ENCODE results near the gene SYCE3.
A peak's percentile ranks its signal among the peaks of the same experiment; 100 is the strongest.

The SYCE3 gene

GRCh38 chr22:50525858-50526107 is 36.9 kb downstream of the SYCE3 start:
- Mint-ChIP-seq H3K36me3 (ENCODE audit: low read depth) (peaks cover 12% of the 10 kb centered on the region), H3K27ac (no peak overlapping the region), H3K27me3 (ENCODE audit: low read depth, poor library complexity) (peaks cover 33% of the 10 kb centered on the region), H3K4me1 (peaks cover 23% of the 10 kb centered on the region), H3K4me3 (peak overlapping the region; percentile 92), H3K9me3 (no peaks in the 10 kb centered on the region)
- no peak for TF ChIP-seq CTCF (IDR thresholded peaks at IDR 0.05)
- no peak for DNase-seq

- Mint-ChIP-seq H3K4me3 (peak within 1 kb of the TSS; percentile 92), H3K4me1 (peaks cover 23% of the 10 kb centered on the region), H3K36me3 (ENCODE audit: low read depth) (peaks cover 12% of the 10 kb centered on the region), H3K27ac (peak within 1 kb of the TSS; percentile 90), H3K27me3 (ENCODE audit: low read depth, poor library complexity) (peaks cover 28% of the 10 kb centered on the region), H3K9me3 (no peaks in the 10 kb centered on the region)
- TF ChIP-seq CTCF (IDR thresholded peaks at IDR 0.05), result peak; percentile 34
- peak; percentile 98 for DNase-seq
Observed at GRCh38 chr22:50525104-50525857, 37.4 kb downstream of the SYCE3 start, which contains the start of gene SCO2. Gene SCO2 (minus strand): TSS chr22:50525598. CDS start chr22:50524411, 1,187 bp downstream.

- Mint-ChIP-seq H3K27ac (peak overlapping the region; percentile 90), H3K36me3 (ENCODE audit: low read depth) (peaks cover 15% of the 10 kb centered on the region), H3K4me1 (peaks cover 23% of the 10 kb centered on the region), H3K4me3 (peak overlapping the region; percentile 92), H3K27me3 (ENCODE audit: low read depth, poor library complexity) (peaks cover 26% of the 10 kb centered on the region), H3K9me3 (no peaks in the 10 kb centered on the region)
- TF ChIP-seq CTCF (IDR thresholded peaks at IDR 0.05), result no peak
- no peak for DNase-seq
Observed at GRCh38 chr22:50524676-50525103, 38.0 kb downstream of the SYCE3 start.

- no peak for TF ChIP-seq CTCF (IDR thresholded peaks at IDR 0.05)
- H3K27ac Mint-ChIP-seq, result peak overlapping the region; percentile 90
- DNase-seq, result no peak
- peaks cover 20% of the 10 kb centered on the region for H3K36me3 Mint-ChIP-seq (ENCODE audit: low read depth)
- H3K4me3 Mint-ChIP-seq, result peak overlapping the region; percentile 92
- no peaks in the 10 kb centered on the region for H3K9me3 Mint-ChIP-seq
- H3K27me3 Mint-ChIP-seq (ENCODE audit: low read depth, poor library complexity), result peaks cover 19% of the 10 kb centered on the region
- peaks cover 23% of the 10 kb centered on the region for H3K4me1 Mint-ChIP-seq
Observed at GRCh38 chr22:50523806-50524675, 38.7 kb downstream of the SYCE3 start.

DNA sequence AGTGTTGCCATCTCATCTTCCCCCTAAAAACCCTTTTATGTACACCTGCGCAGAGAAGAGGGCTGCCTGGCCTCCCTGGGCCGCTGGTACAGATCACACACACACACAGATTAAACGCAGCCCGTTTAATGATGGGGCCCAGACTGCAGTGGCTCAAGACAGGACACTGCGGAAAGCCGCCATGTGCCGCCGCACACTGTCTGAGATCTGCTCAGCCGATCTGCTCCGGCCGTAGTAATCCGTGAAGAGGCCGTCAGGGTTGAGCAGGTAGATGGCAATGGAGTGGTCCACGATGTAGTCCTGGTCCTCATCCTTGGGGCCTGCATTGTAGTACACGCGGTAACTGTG is 39.3 kb downstream of the SYCE3 start:
- TF ChIP-seq CTCF (IDR thresholded peaks at IDR 0.05), result no peak
- no peak for DNase-seq
- peaks cover 13% of the 10 kb centered on the region for H3K27me3 Mint-ChIP-seq (ENCODE audit: low read depth, poor library complexity)
- no peaks in the 10 kb centered on the region for H3K9me3 Mint-ChIP-seq
- H3K36me3 Mint-ChIP-seq (ENCODE audit: low read depth), result peaks cover 24% of the 10 kb centered on the region
- peak overlapping the region; percentile 64 for H3K27ac Mint-ChIP-seq
- peak overlapping the region; percentile 25 for H3K4me3 Mint-ChIP-seq
- peaks cover 23% of the 10 kb centered on the region for H3K4me1 Mint-ChIP-seq
